ENCODE measurements around the gene GHDC. TPM values are rescaled to one million over a fixed set of nuclear protein-coding genes. Genes with fewer than 3 reads are reported as not detected.

Gene GHDC
- total RNA-seq, 1 donor from 2014 or later: 7.8 TPM

DNA sequence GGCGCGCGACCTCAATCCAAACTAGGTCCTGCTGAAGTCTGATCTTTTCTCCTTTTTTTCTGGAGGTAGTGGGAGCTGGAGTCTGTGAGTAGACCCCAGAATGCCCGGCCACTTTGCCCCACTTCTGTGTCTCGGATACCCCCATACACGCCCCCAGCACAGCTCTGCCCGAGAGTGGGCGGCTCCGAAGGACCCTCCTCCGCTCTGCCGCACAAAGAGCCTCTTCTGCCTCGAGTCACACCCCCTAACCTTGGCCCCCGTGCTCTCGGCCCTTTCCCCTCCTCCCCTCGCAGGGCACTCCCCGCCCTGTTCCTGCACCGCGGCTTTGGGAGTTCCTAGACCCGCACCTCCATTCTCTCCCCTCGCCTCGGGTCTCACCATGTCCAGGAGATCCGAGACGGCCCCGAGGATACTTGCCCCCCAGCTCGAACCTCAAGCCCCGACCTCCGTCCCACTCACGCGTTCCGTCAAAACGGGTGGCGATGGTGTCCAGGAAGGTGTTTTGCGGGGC lies 13.8 kb downstream of the GHDC start:
- H3K36me3 Mint-ChIP-seq (ENCODE audit: low read depth): no peaks in the 10 kb centered on the region
- TF ChIP-seq, protein P1, sequence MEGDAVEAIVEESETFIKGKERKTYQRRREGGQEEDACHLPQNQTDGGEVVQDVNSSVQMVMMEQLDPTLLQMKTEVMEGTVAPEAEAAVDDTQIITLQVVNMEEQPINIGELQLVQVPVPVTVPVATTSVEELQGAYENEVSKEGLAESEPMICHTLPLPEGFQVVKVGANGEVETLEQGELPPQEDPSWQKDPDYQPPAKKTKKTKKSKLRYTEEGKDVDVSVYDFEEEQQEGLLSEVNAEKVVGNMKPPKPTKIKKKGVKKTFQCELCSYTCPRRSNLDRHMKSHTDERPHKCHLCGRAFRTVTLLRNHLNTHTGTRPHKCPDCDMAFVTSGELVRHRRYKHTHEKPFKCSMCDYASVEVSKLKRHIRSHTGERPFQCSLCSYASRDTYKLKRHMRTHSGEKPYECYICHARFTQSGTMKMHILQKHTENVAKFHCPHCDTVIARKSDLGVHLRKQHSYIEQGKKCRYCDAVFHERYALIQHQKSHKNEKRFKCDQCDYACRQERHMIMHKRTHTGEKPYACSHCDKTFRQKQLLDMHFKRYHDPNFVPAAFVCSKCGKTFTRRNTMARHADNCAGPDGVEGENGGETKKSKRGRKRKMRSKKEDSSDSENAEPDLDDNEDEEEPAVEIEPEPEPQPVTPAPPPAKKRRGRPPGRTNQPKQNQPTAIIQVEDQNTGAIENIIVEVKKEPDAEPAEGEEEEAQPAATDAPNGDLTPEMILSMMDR (IDR thresholded peaks at IDR 0.05): no peak
- H3K4me1 Mint-ChIP-seq (ENCODE audit: low read depth): peaks cover 15% of the 10 kb centered on the region

DNA sequence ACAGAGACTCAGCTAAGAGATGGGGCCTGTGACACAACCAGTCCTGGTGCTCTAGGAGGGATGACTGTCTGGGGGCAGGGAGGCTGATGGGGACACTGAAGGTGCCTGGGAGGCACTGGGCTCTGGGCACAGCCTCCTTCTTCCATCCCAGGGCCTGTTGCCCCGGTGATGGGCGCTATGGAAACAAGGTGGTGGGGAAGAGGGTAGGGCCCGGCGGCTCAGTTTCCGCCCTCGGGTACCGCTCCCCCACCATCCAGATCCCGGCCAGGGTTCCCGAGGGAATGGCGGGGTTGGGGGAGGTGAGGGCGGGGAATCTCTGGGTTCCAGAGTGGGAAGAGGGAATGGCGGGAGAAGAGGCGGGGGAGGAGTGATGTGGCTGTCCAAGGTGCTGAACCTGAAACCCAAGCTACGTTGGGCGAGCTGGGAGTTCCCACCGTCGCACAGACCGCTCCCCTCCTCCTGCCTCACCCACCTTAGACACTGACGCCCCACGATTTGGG lies 14.3 kb downstream of the GHDC start:
- Mint-ChIP-seq H3K4me1 (ENCODE audit: low read depth) (peaks cover 15% of the 10 kb centered on the region), H3K9me3 (ENCODE audit: low read depth) (no peaks in the 10 kb centered on the region), H3K4me3 (ENCODE audit: unreplicated experiment) (peak overlapping the region; percentile 16), H3K27ac (ENCODE audit: unreplicated experiment) (no peak overlapping the region), H3K36me3 (ENCODE audit: low read depth) (no peaks in the 10 kb centered on the region), H3K27me3 (ENCODE audit: low read depth) (peaks cover 27% of the 10 kb centered on the region)
- DNase-seq (ENCODE audit: low spot score): no peak
- TF ChIP-seq, protein P1 (IDR thresholded peaks at IDR 0.05): no peak

More for the DNA sequence above, 13.8 kb downstream of the GHDC start:
- Mint-ChIP-seq H3K27ac (ENCODE audit: unreplicated experiment) (no peak overlapping the region), H3K27me3 (ENCODE audit: low read depth) (peaks cover 22% of the 10 kb centered on the region), H3K9me3 (ENCODE audit: low read depth) (no peaks in the 10 kb centered on the region), H3K4me3 (ENCODE audit: unreplicated experiment) (peak overlapping the region; percentile 16)
- no peak for DNase-seq (ENCODE audit: low spot score)

DNA sequence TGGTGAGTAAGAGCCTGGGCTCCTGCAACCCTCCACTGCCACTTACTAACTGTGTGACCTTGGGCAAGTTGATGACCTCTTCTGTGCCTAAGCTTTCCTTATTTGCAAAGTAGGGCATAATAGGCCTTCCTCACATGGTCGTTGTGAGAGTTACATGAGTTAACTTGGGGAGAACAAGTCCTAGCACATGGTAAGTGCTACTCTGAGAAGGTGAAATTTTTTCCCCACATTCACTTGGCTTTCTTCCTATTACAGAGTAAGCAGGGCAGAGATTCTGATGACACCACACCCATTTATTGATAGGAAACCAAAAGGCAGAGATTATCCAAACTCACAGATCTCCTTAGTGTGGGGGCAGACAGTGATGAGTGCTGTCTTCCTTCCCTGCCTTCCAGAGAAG lies 15.0 kb downstream of the GHDC start:
- no peaks in the 10 kb centered on the region for H3K36me3 Mint-ChIP-seq (ENCODE audit: low read depth)
- H3K4me3 Mint-ChIP-seq (ENCODE audit: unreplicated experiment): no peak overlapping the region
- no peak for DNase-seq (ENCODE audit: low spot score)
- no peak overlapping the region for H3K27ac Mint-ChIP-seq (ENCODE audit: unreplicated experiment)
- TF ChIP-seq, protein P1 (IDR thresholded peaks at IDR 0.05): no peak
- peaks cover 31% of the 10 kb centered on the region for H3K27me3 Mint-ChIP-seq (ENCODE audit: low read depth)
- peaks cover 15% of the 10 kb centered on the region for H3K4me1 Mint-ChIP-seq (ENCODE audit: low read depth)
- H3K9me3 Mint-ChIP-seq (ENCODE audit: low read depth): no peaks in the 10 kb centered on the region

DNA sequence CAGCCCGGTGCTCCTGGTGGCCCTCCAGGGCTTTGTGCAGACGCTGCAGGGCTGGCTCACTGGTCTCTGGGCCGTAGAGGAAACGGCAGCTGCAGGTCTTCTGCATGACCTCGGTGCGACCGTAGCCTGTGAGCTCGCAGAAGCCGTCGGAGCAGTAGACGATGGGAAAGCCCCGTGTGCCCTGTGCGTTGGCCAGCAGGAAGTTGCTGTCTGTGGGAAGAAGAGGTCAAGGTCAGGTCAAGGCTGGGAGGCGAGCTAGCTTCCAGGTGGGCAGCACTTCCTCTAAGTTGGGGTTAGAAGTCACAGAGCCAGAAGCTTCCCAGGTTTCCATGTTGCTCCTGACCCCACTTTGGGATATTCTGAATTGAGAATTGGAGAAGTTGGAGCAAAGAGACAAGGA lies 15.5 kb downstream of the GHDC start:
- H3K9me3 Mint-ChIP-seq (ENCODE audit: low read depth): no peaks in the 10 kb centered on the region
- H3K4me1 Mint-ChIP-seq (ENCODE audit: low read depth): peaks cover 14% of the 10 kb centered on the region
- TF ChIP-seq, protein P1 (IDR thresholded peaks at IDR 0.05): no peak
- H3K27me3 Mint-ChIP-seq (ENCODE audit: low read depth): peaks cover 31% of the 10 kb centered on the region
- no peak overlapping the region for H3K4me3 Mint-ChIP-seq (ENCODE audit: unreplicated experiment)
- H3K27ac Mint-ChIP-seq (ENCODE audit: unreplicated experiment): no peak overlapping the region
- DNase-seq (ENCODE audit: low spot score): no peak
- H3K36me3 Mint-ChIP-seq (ENCODE audit: low read depth): no peaks in the 10 kb centered on the region

DNA sequence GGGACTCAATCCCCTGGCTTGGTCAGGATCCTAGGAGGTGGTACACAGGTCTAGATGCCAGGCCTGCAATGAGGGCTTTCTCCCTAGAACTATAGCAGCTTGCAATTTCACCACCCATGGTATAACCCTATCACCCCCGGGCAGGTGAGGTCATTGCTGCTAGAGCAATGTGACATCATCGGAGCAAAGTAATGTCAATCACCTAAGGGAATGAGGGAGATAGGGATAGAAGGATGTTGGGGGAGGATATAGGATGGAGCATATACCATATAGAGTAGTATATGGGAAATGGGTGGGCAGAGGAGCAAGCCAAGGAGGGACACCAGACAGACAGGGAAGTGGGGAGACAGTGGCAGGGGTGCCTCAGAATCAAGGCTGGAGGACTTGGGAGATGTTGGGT lies 16.6 kb downstream of the GHDC start:
- TF ChIP-seq, protein P1 (IDR thresholded peaks at IDR 0.05): no peak
- Mint-ChIP-seq H3K9me3 (ENCODE audit: low read depth) (no peaks in the 10 kb centered on the region), H3K4me3 (ENCODE audit: unreplicated experiment) (no peak overlapping the region), H3K36me3 (ENCODE audit: low read depth) (no peaks in the 10 kb centered on the region), H3K27ac (ENCODE audit: unreplicated experiment) (no peak overlapping the region), H3K27me3 (ENCODE audit: low read depth) (peaks cover 33% of the 10 kb centered on the region), H3K4me1 (ENCODE audit: low read depth) (peaks cover 4% of the 10 kb centered on the region)
- DNase-seq (ENCODE audit: low spot score): no peak
